Mesenchymal stem cell (in vitro differentiated cells and primary cell): ENCODE data around the gene MIOX.

ENCODE experiments used
- DNase-seq: peaks from one replicate; pipeline ENCODE4 v3.0.0-alpha.2; 2013
- H2AFZ ChIP-seq: one replicate; pipeline ENCODE4 v1.6.1; 2013; ENCODE audit warnings: low read depth, mild to moderate bottlenecking, control low read depth, inconsistent platforms, low read length, moderate library complexity
- H2AK5ac ChIP-seq: 2 replicates; pipeline ENCODE4 v1.6.1; 2013; ENCODE audit warnings: low read length, moderate library complexity, mild to moderate bottlenecking, inconsistent platforms; ENCODE audit not compliant: severe bottlenecking
- H2BK120ac ChIP-seq: one replicate; pipeline ENCODE4 v1.6.1; 2013; ENCODE audit warnings: low read depth, mild to moderate bottlenecking, inconsistent platforms, low read length, moderate library complexity
- H2BK12ac ChIP-seq, 2 experiments: one replicate each; pipeline ENCODE4 v1.6.1; 2013; ENCODE audit warnings: inconsistent platforms in 2 of 2, low read length in 2 of 2, mild to moderate bottlenecking in 2 of 2, moderate library complexity in 2 of 2, control low read depth in 1 of 2
- H2BK15ac ChIP-seq: one replicate; pipeline ENCODE4 v1.6.1; 2013; ENCODE audit warnings: mild to moderate bottlenecking, low read depth, inconsistent platforms; ENCODE audit not compliant: poor library complexity, severe bottlenecking
- H2BK5ac ChIP-seq: 2 replicates; pipeline ENCODE4 v1.6.1; 2013; ENCODE audit warnings: low read depth, mild to moderate bottlenecking, low read length, control low read depth, inconsistent platforms; ENCODE audit not compliant: poor library complexity, severe bottlenecking
- H3K14ac ChIP-seq, 2 experiments: one replicate each; pipeline ENCODE4 v1.6.1; 2013; ENCODE audit warnings: inconsistent platforms in 2 of 2, low read length in 2 of 2, control low read depth in 1 of 2, mild to moderate bottlenecking in 1 of 2, moderate library complexity in 1 of 2
- H3K18ac ChIP-seq, 2 experiments: one replicate each; pipeline ENCODE4 v1.6.1; 2013; ENCODE audit warnings: inconsistent platforms in 2 of 2, low read length in 2 of 2, control low read depth in 1 of 2, low read depth in 1 of 2, mild to moderate bottlenecking in 1 of 2
- H3K23ac ChIP-seq, 2 experiments: one replicate each; pipeline ENCODE4 v1.6.1; 2013; ENCODE audit warnings: inconsistent platforms in 2 of 2, low read length in 2 of 2, mild to moderate bottlenecking in 2 of 2, moderate library complexity in 2 of 2, control low read depth in 1 of 2
- H3K27ac ChIP-seq: 2 replicates; pipeline ENCODE4 v1.5.1; 2013; ENCODE audit warnings: mild to moderate bottlenecking, moderate library complexity, low read length, control low read depth, inconsistent platforms; ENCODE audit not compliant: poor library complexity, severe bottlenecking
- H3K27me3 ChIP-seq, 2 experiments: 2 replicates each; pipeline versions ENCODE4 v1.6.1 to v1.7.0; 2013; ENCODE audit warnings: low read length in 2 of 2, mild to moderate bottlenecking in 2 of 2, moderate library complexity in 2 of 2, control low read depth in 1 of 2, inconsistent platforms in 1 of 2; ENCODE audit not compliant: control insufficient read depth in 1 of 2, insufficient read depth in 1 of 2
- H3K36me3 ChIP-seq, 2 experiments: 2 replicates each; pipeline versions ENCODE4 v1.6.1 to v1.7.0; 2013; ENCODE audit warnings: low read length in 2 of 2, control low read depth in 1 of 2, inconsistent platforms in 1 of 2, low read depth in 1 of 2, mild to moderate bottlenecking in 1 of 2; ENCODE audit not compliant: insufficient read depth in 2 of 2, control insufficient read depth in 1 of 2
- H3K4ac ChIP-seq, 2 experiments: one replicate each; pipeline ENCODE4 v1.6.1; 2013; ENCODE audit warnings: inconsistent platforms in 2 of 2, low read length in 2 of 2, mild to moderate bottlenecking in 2 of 2, moderate library complexity in 2 of 2, control low read depth in 1 of 2, low read depth in 1 of 2
- H3K4me1 ChIP-seq: 2 replicates; pipeline ENCODE4 v1.6.1; 2013; ENCODE audit warnings: low read depth, low read length, control low read depth; ENCODE audit not compliant: control insufficient read depth, insufficient read depth
- H3K4me2 ChIP-seq: 2 replicates; pipeline ENCODE4 v1.6.1; 2013; ENCODE audit warnings: low read length, mild to moderate bottlenecking, inconsistent platforms; ENCODE audit not compliant: poor library complexity, severe bottlenecking
- H3K4me3 ChIP-seq, 2 experiments: 2 replicates each; pipeline versions ENCODE4 v1.5.1 to v1.7.0; 2013; ENCODE audit warnings: low read length in 2 of 2, mild to moderate bottlenecking in 2 of 2, control low read depth in 1 of 2, low read depth in 1 of 2; ENCODE audit not compliant: insufficient read depth in 1 of 2
- H3K79me1 ChIP-seq: replicated peaks from 2 replicates; pipeline ENCODE4 v1.6.1; 2013; ENCODE audit warnings: mild to moderate bottlenecking, control low read depth, low read length, inconsistent platforms; ENCODE audit not compliant: poor library complexity, severe bottlenecking
- H3K9ac ChIP-seq: 2 replicates; pipeline ENCODE4 v1.7.0; 2013; ENCODE audit warnings: mild to moderate bottlenecking, low read length, moderate library complexity
- H3K9me3 ChIP-seq: 2 replicates; pipeline ENCODE4 v1.7.0; 2013; ENCODE audit warnings: mild to moderate bottlenecking, low read length; ENCODE audit not compliant: control insufficient read depth
- H4K8ac ChIP-seq: one replicate; pipeline ENCODE4 v1.6.1; 2013; ENCODE audit warnings: inconsistent platforms, mild to moderate bottlenecking, low read length, moderate library complexity
- H4K91ac ChIP-seq: one replicate; pipeline ENCODE4 v1.6.1; 2013; ENCODE audit warnings: mild to moderate bottlenecking, low read length, inconsistent platforms
- WGBS: methylation state at CpG from one replicate; pipeline ENCODE4 v1.1.7; 2013; ENCODE audit warnings: mixed read lengths; 5-methylcytosine and 5-hydroxymethylcytosine counted together

The MIOX gene

DNA sequence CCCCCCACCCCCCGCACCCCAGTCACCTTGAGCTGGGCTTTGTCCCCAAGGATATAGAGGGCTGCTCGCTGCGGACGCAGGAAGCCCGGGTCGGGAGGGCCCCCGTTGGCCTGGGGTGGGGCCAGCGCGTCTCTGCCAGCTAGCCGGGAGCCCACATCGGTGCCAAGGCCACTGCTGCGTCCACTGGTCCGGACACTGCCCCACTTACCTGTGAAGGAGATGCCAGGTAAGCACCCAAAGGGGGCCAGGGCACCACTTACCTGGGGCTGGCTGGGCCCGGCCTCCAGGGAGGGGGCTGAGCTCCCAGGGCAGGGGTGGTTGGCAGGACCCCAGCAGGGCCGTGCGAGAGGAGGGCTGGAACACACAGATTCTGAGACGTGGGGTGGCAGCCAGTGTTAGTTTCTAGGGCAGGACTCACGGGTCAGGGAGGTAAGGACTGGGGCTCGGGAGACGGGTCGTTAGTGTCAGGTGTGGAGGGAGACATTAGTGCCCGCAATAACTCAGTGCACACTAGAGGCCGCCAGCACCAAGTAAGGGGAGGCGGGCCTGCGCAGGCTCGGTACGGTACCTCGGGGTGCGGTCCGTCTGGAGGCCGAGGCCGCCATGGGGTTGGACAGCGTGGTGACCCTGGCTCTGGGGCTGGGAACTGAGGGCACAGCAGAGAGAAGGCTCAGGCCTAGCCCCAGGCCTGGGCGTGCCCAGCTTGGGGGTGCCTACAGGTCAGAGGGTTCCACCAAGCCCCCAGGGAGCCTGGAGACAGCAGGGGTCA is 30.0 kb upstream of the MIOX start:
- no peak for DNase-seq
- Histone ChIP-seq H3K27ac (no peak overlapping the region), H2BK120ac (no peak overlapping the region), H3K4me2 (no peak overlapping the region), H3K14ac (no peak overlapping the region), H4K8ac (no peak overlapping the region), H2BK12ac (no peak overlapping the region), H2AK5ac (no peak overlapping the region), H2BK5ac (no peak overlapping the region), H3K18ac (no peak overlapping the region), H3K9ac (no peak overlapping the region), H3K36me3 (peaks cover 82 to 84% of the 10 kb centered on the region in 2 experiments), H2AFZ (no peak overlapping the region), H2BK15ac (no peak overlapping the region), H3K4me3 (no peak overlapping the region), H3K4me1 (no peaks in the 10 kb centered on the region), H3K23ac (no peak overlapping the region), H3K27me3 (no peaks in the 10 kb centered on the region), H3K79me1 (peaks cover 32% of the 10 kb centered on the region), H3K9me3 (no peaks in the 10 kb centered on the region), H4K91ac (no peak overlapping the region), H3K4ac (no peak overlapping the region)
- WGBS, result 93% methylated on average over 34 of the region's 34 CpGs

DNA sequence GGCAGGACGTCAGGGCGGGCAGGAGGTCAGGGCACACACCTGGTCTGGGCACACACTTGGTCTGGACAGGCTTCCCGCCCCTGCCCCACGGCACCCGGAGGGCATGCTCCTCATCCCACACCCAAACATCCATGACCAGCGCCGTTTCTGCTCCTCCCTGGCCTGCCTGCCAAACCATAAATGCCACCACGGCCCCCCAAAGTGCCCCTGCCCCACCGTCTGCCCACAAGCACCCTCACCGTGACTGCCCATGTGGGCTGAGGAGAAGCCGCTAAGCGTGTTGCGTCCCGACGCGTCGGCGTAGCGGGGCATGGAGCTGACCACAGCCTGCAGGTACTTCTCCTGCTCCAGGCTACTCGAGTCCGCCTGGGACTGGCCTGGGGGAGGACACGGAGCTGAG is 27.6 kb upstream of the MIOX start:
- WGBS, result 97% methylated on average over 22 of the region's 22 CpGs
- no peak overlapping the region for H4K91ac ChIP-seq

DNA sequence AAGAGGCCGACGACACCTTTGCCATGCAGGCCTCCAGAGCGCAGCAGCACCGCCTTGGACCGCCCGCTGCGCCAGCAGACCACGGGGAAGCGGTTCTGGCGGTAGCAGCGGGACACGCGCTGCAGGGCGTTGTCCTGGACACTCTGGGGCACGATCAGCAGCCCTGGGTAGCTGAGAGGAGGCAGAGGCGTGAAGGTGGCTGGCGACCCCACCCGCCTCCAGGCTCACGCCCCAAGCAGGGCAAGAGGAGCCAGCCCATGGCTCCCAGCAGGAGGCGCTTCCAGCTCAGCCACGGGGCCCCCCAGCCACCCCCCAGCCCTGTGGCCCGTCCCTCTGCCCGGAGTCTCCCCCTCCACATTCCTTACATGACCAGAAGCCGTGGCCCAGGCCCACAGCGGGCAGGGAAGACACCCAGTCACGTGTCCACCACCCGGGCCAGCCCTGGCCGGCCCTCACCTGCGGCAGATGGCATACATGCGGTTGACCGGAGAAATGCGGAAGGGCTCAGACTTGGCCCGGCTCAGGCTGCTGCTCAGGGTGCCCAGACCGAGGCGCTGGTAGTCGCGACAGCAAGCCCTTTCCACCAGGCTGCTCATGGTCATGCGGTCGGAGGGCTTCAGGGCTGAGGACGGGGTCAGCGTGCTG is 27.0 kb upstream of the MIOX start:
- H3K23ac ChIP-seq, result no peak overlapping the region
- H3K4ac ChIP-seq, result no peak overlapping the region
- no peak overlapping the region for H4K91ac ChIP-seq
- no peak overlapping the region for H2BK15ac ChIP-seq
- H4K8ac ChIP-seq, result no peak overlapping the region
- no peak for DNase-seq
- no peaks in the 10 kb centered on the region for H3K9me3 ChIP-seq
- no peak overlapping the region for H3K9ac ChIP-seq
- H3K4me2 ChIP-seq, result no peak overlapping the region
- no peak overlapping the region for H3K27ac ChIP-seq
- 92% methylated on average over 41 of the region's 41 CpGs for WGBS
- H3K27me3 ChIP-seq, result no peaks in the 10 kb centered on the region
- no peak overlapping the region for H2BK120ac ChIP-seq
- H3K79me1 ChIP-seq, result peaks cover 43% of the 10 kb centered on the region
- no peak overlapping the region for H2AFZ ChIP-seq
- no peak overlapping the region for H3K14ac ChIP-seq
- H3K36me3 ChIP-seq, result peaks cover 90 to 98% of the 10 kb centered on the region in 2 experiments
- H3K18ac ChIP-seq, result no peak overlapping the region
- H3K4me3 ChIP-seq, result no peak overlapping the region
- H2AK5ac ChIP-seq, result no peak overlapping the region
- H2BK12ac ChIP-seq, result no peak overlapping the region
- no peaks in the 10 kb centered on the region for H3K4me1 ChIP-seq
- no peak overlapping the region for H2BK5ac ChIP-seq

More for the DNA sequence above, 27.6 kb upstream of the MIOX start:
- H3K27me3 ChIP-seq, result no peaks in the 10 kb centered on the region
- no peaks in the 10 kb centered on the region for H3K4me1 ChIP-seq
- H2AFZ ChIP-seq, result no peak overlapping the region
- no peak overlapping the region for H3K23ac ChIP-seq
- H3K79me1 ChIP-seq, result peaks cover 41% of the 10 kb centered on the region
- peaks cover 90 to 98% of the 10 kb centered on the region in 2 experiments for H3K36me3 ChIP-seq
- no peak overlapping the region for H4K8ac ChIP-seq
- H2BK15ac ChIP-seq, result no peak overlapping the region
- H3K27ac ChIP-seq, result no peak overlapping the region
- no peak overlapping the region for H3K4ac ChIP-seq
- no peak overlapping the region for H2AK5ac ChIP-seq
- no peak overlapping the region for H2BK12ac ChIP-seq
- no peak overlapping the region for H3K9ac ChIP-seq
- no peak overlapping the region for H3K4me2 ChIP-seq
- H3K18ac ChIP-seq, result no peak overlapping the region
- H3K14ac ChIP-seq, result no peak overlapping the region
- no peak overlapping the region for H2BK120ac ChIP-seq
- no peak overlapping the region for H3K4me3 ChIP-seq
- no peak overlapping the region for H2BK5ac ChIP-seq
- DNase-seq, result no peak
- no peaks in the 10 kb centered on the region for H3K9me3 ChIP-seq

DNA sequence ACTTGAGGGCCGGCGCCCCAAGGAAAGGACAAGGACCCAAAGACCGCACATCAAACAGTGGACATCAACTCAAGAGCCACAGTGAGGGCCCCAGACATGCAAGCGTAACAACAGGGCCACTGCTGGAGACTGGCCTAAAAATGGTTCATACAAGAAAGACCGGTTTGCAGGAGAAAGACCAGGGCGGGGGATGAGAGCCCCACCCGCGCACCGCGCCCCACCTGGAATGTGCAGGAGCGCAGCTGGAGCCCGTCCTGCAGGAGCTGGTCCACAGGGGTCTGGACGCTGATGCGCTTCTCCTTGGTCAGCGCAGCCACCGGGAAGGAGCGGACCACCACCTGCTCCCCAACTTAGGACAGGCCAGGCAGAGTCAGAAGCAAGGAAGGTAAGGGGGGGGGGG is 25.7 kb upstream of the MIOX start:
- no peaks in the 10 kb centered on the region for H3K27me3 ChIP-seq
- H3K4me3 ChIP-seq, result no peak overlapping the region
- H2AK5ac ChIP-seq, result no peak overlapping the region
- WGBS, result 98% methylated on average over 17 of the region's 17 CpGs
- H3K23ac ChIP-seq, result no peak overlapping the region
- H3K14ac ChIP-seq, result no peak overlapping the region
- H2BK5ac ChIP-seq, result no peak overlapping the region
- peaks cover 39% of the 10 kb centered on the region for H3K79me1 ChIP-seq
- H3K4ac ChIP-seq, result no peak overlapping the region
- no peak overlapping the region for H4K8ac ChIP-seq
- no peak overlapping the region for H2BK12ac ChIP-seq
- peaks cover 89 to 98% of the 10 kb centered on the region in 2 experiments for H3K36me3 ChIP-seq
- no peak overlapping the region for H3K4me2 ChIP-seq
- no peak overlapping the region for H2AFZ ChIP-seq
- no peak overlapping the region for H3K27ac ChIP-seq
- no peak overlapping the region for H3K9ac ChIP-seq
- no peak overlapping the region for H3K18ac ChIP-seq
- no peaks in the 10 kb centered on the region for H3K9me3 ChIP-seq
- no peaks in the 10 kb centered on the region for H3K4me1 ChIP-seq
- H4K91ac ChIP-seq, result no peak overlapping the region
- no peak overlapping the region for H2BK120ac ChIP-seq
- no peak for DNase-seq
- no peak overlapping the region for H2BK15ac ChIP-seq
